Trophoblast cell (in vitro differentiated cells and primary cell): ENCODE measurements around the gene UAP1.

Source experiments
- DNase-seq, 2 donors: peaks; one replicate each; pipeline ENCODE4 v3.0.0-alpha.2; 2016
- H2AFZ ChIP-seq: 2 replicates; pipeline ENCODE4 v1.6.1; 2013; ENCODE audit warnings: low read length, moderate library complexity, mild to moderate bottlenecking; ENCODE audit not compliant: insufficient read depth, poor library complexity
- H2AK5ac ChIP-seq: 2 replicates; pipeline ENCODE4 v1.6.1; 2013; ENCODE audit warnings: mild to moderate bottlenecking, low read length
- H2BK120ac ChIP-seq: 2 replicates; pipeline ENCODE4 v1.6.1; 2013; ENCODE audit warnings: low read length, mild to moderate bottlenecking, moderate library complexity; ENCODE audit not compliant: insufficient read depth, poor library complexity
- H2BK12ac ChIP-seq: 2 replicates; pipeline ENCODE4 v1.6.1; 2013; ENCODE audit warnings: mild to moderate bottlenecking, low read length, moderate library complexity
- H2BK5ac ChIP-seq: 2 replicates; pipeline ENCODE4 v1.6.1; 2013; ENCODE audit warnings: low read length, low read depth, moderate library complexity, mild to moderate bottlenecking; ENCODE audit not compliant: poor library complexity
- H3K14ac ChIP-seq: 2 replicates; pipeline ENCODE4 v1.6.1; 2013; ENCODE audit warnings: mild to moderate bottlenecking, low read length
- H3K18ac ChIP-seq: 2 replicates; pipeline ENCODE4 v1.6.1; 2013; ENCODE audit warnings: mild to moderate bottlenecking, low read length
- H3K23ac ChIP-seq: 2 replicates; pipeline ENCODE4 v1.6.1; 2013; ENCODE audit warnings: low read length
- H3K27ac ChIP-seq: 2 replicates; pipeline ENCODE4 v1.5.1; 2013; ENCODE audit warnings: low read depth, mild to moderate bottlenecking, inconsistent platforms, low read length, moderate library complexity
- H3K27me3 ChIP-seq: 2 replicates; pipeline ENCODE4 v1.6.1; 2013; ENCODE audit warnings: inconsistent platforms, mild to moderate bottlenecking, low read length, moderate library complexity; ENCODE audit not compliant: insufficient read depth
- H3K36me3 ChIP-seq, 2 experiments: 1 replicate in 1 of 2; 2 replicates in 1 of 2; pipeline ENCODE4 v1.6.1; 2013; ENCODE audit warnings: low read length in 2 of 2, mild to moderate bottlenecking in 2 of 2, moderate library complexity in 1 of 2; ENCODE audit not compliant: insufficient read depth in 2 of 2, control insufficient read depth in 1 of 2
- H3K4ac ChIP-seq: 2 replicates; pipeline ENCODE4 v1.6.1; 2013; ENCODE audit warnings: low read depth, mild to moderate bottlenecking, low read length, moderate library complexity
- H3K4me1 ChIP-seq, 2 experiments: 1 replicate in 1 of 2; 2 replicates in 1 of 2; pipeline ENCODE4 v1.6.1; 2013; ENCODE audit warnings: low read length in 2 of 2, mild to moderate bottlenecking in 2 of 2, moderate library complexity in 1 of 2; ENCODE audit not compliant: insufficient read depth in 2 of 2, control insufficient read depth in 1 of 2
- H3K4me2 ChIP-seq: 2 replicates; pipeline ENCODE4 v1.6.1; 2013; ENCODE audit warnings: inconsistent platforms, mild to moderate bottlenecking, low read length, moderate library complexity
- H3K4me3 ChIP-seq: 2 replicates; pipeline ENCODE4 v1.5.1; 2013; ENCODE audit warnings: mild to moderate bottlenecking, low read depth, low read length, inconsistent platforms
- H3K79me1 ChIP-seq: one replicate; pipeline ENCODE4 v1.6.1; 2013; ENCODE audit warnings: low read length
- H3K79me2 ChIP-seq: 2 replicates; pipeline ENCODE4 v1.6.1; 2013; ENCODE audit warnings: low read length, mild to moderate bottlenecking; ENCODE audit not compliant: control insufficient read depth, insufficient read depth, poor library complexity
- H3K9ac ChIP-seq: 2 replicates; pipeline ENCODE4 v1.6.1; 2013; ENCODE audit warnings: mild to moderate bottlenecking, low read length
- H3K9me3 ChIP-seq: 2 replicates; pipeline ENCODE4 v1.6.1; 2013; ENCODE audit warnings: low read depth, mild to moderate bottlenecking, control low read depth, inconsistent platforms, low read length; ENCODE audit not compliant: insufficient read depth
- H4K12ac ChIP-seq: 2 replicates; pipeline ENCODE4 v1.6.1; 2013; ENCODE audit warnings: low read depth, mild to moderate bottlenecking, low read length, moderate library complexity
- H4K8ac ChIP-seq: 2 replicates; pipeline ENCODE4 v1.6.1; 2013; ENCODE audit warnings: low read depth, mild to moderate bottlenecking, low read length, moderate library complexity
- H4K91ac ChIP-seq: one replicate; pipeline ENCODE4 v1.6.1; 2013; ENCODE audit warnings: low read depth, mild to moderate bottlenecking, low read length, moderate library complexity
- WGBS: extraction: QIAGEN DNeasy Blood & Tissue Kit; methylation state at CpG from one replicate; pipeline ENCODE4 v1.1.7; 2013; ENCODE audit warnings: missing lambda C conversion rate; ENCODE audit not compliant: insufficient read length, insufficient coverage; ENCODE audit errors: extremely low coverage; 5-methylcytosine and 5-hydroxymethylcytosine counted together

The UAP1 gene

DNA sequence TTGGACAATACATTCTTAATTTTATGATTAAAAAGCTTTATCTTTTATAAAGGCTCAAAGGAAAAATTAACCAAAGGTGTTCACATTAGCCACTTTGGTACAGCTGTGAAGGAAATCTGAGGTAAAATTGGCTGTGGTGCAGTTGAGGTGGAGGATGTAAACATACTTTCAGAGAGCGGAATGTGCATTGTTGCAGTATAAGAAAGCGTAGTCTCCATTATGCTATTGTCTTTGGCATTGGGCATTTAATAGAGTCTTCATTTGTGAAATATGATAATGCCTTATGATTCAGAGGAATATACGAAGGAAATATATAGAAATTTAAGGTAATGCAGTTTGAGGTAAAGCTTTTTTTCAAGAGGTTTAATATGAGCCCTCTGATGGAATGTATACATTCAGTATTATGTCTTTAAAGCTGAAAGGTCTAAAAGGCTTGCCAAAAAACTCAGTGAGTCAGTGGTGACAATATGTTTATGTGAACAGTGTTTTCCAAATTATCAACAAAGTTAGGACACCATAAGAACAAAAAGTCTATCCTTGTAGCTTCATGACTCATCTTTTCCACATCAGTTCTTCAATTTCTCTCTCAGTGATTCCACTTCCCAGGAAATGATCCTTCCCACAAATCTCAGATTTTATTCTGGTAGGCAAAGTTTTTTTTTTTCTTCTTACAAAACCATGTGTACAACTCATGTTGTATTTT lies 43.9 kb downstream of the UAP1 start:
- H4K91ac ChIP-seq = no peak overlapping the region
- 100% methylated on average over 1 of the region's 3 CpGs for WGBS
- no peak overlapping the region for H3K27ac ChIP-seq
- H3K4me3 ChIP-seq = no peak overlapping the region
- no peak overlapping the region for H4K12ac ChIP-seq
- H2AK5ac ChIP-seq = no peak overlapping the region
- H3K23ac ChIP-seq = no peak overlapping the region
- H3K4me1 ChIP-seq = no peaks in the 10 kb centered on the region
- H3K79me2 ChIP-seq = no peaks in the 10 kb centered on the region
- no peak overlapping the region for H3K18ac ChIP-seq
- no peaks in the 10 kb centered on the region for H3K79me1 ChIP-seq
- H3K9ac ChIP-seq = no peak overlapping the region
- H4K8ac ChIP-seq = no peak overlapping the region
- H3K14ac ChIP-seq = no peak overlapping the region
- H2BK120ac ChIP-seq = no peak overlapping the region
- peaks cover 0 to 5% of the 10 kb centered on the region in 2 experiments for H3K36me3 ChIP-seq
- H2BK5ac ChIP-seq = no peak overlapping the region
- DNase-seq = peak in 1 of 2 donors; percentile 18
- no peak overlapping the region for H2BK12ac ChIP-seq
- no peaks in the 10 kb centered on the region for H3K27me3 ChIP-seq
- H3K4ac ChIP-seq = no peak overlapping the region
- H2AFZ ChIP-seq = no peak overlapping the region
- no peak overlapping the region for H3K4me2 ChIP-seq
- no peaks in the 10 kb centered on the region for H3K9me3 ChIP-seq

DNA sequence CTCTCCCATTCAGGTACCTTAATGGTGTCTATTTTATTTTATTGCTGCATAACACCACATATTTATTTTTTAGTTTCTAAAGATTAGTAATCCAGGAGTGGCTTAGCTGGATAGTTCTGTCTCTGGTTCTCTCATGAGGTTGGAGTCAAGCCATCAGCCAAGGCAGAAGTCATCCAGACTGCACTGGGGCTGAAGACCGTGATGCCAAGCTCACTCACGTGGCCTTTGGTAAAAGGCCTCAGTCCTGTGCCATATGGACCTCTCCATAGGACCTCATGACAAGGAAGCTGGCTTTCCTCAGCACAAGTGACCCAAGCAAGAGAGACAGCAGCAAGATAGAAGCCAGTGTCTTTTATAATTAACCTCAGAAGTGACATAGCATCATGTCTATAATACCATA lies 47.8 kb downstream of the UAP1 start:
- Histone ChIP-seq H3K9ac (no peak overlapping the region), H3K4me3 (no peak overlapping the region), H3K14ac (no peak overlapping the region), H2BK120ac (no peak overlapping the region), H3K4ac (no peak overlapping the region), H2BK5ac (no peak overlapping the region), H2AFZ (no peak overlapping the region), H3K9me3 (no peaks in the 10 kb centered on the region), H3K18ac (no peak overlapping the region), H3K4me2 (no peak overlapping the region), H3K27me3 (no peaks in the 10 kb centered on the region), H2BK12ac (no peak overlapping the region), H4K12ac (peak overlapping the region; percentile 43), H3K4me1 (no peaks in the 10 kb centered on the region), H3K79me2 (no peaks in the 10 kb centered on the region), H3K23ac (no peak overlapping the region), H3K79me1 (no peaks in the 10 kb centered on the region), H4K8ac (no peak overlapping the region), H2AK5ac (no peak overlapping the region), H3K36me3 (peaks cover 0 to 2% of the 10 kb centered on the region in 2 experiments), H4K91ac (no peak overlapping the region), H3K27ac (no peak overlapping the region)
- DNase-seq = no peak
- no CpG with 5 or more reads among the region's 2 CpGs for WGBS

DNA sequence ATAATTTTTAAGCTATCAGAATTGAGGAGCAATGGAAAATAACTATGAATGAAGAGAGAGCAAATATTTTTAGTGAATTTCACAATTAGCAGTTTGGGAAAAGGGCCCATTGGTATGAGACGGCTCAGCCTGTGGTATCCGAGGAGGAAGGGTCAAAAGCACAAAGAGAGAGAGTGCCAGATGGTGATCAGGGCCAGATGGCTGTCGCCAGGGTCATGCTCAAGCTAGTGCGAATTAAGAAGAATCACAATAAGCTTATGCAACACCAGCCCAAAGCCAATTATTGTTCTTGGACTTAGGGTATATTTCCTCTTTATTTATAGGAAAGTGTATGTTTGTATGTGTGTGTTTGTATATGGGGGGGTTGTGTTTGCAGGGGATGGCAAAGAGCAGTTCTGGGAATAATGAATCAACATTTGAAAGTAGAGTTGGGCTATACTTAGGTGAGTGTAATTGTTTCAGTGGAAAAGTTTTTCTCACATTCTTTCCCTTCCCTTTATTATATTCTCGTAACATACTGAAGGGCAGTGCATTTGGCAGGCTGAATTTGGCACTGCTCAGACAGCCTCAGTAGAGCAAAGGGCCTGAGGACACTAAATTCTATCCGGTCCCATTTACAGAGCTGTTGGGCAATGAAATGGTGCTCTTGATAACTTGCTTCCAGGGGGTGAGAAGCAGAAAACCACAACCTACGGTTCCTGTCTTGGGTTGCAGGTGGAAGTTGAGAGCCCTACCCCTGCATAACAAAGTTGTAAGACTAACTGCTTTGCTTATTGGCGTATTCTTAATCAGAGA lies 51.3 kb downstream of the UAP1 start:
- H4K12ac ChIP-seq = no peak overlapping the region
- H4K8ac ChIP-seq = no peak overlapping the region
- no CpG with 5 or more reads among the region's 8 CpGs for WGBS
- no peaks in the 10 kb centered on the region for H3K9me3 ChIP-seq
- H3K27me3 ChIP-seq = no peaks in the 10 kb centered on the region
- no peak overlapping the region for H2AFZ ChIP-seq
- H3K18ac ChIP-seq = no peak overlapping the region
- peak overlapping the region; percentile 57 for H3K9ac ChIP-seq
- H3K79me1 ChIP-seq = no peaks in the 10 kb centered on the region
- H2BK12ac ChIP-seq = no peak overlapping the region
- H3K4me3 ChIP-seq = no peak overlapping the region
- no peak overlapping the region for H3K23ac ChIP-seq
- no peak overlapping the region for H2AK5ac ChIP-seq
- no peak overlapping the region for H3K4me2 ChIP-seq
- no peak overlapping the region for H3K14ac ChIP-seq
- H2BK5ac ChIP-seq = no peak overlapping the region
- H2BK120ac ChIP-seq = no peak overlapping the region
- peak in 1 of 2 donors; percentile 23 for DNase-seq
- H4K91ac ChIP-seq = no peak overlapping the region
- no peak overlapping the region for H3K4ac ChIP-seq
- no peak overlapping the region for H3K27ac ChIP-seq
- H3K36me3 ChIP-seq = peaks cover 0 to 3% of the 10 kb centered on the region in 2 experiments
- H3K79me2 ChIP-seq = no peaks in the 10 kb centered on the region
- no peaks in the 10 kb centered on the region for H3K4me1 ChIP-seq

DNA sequence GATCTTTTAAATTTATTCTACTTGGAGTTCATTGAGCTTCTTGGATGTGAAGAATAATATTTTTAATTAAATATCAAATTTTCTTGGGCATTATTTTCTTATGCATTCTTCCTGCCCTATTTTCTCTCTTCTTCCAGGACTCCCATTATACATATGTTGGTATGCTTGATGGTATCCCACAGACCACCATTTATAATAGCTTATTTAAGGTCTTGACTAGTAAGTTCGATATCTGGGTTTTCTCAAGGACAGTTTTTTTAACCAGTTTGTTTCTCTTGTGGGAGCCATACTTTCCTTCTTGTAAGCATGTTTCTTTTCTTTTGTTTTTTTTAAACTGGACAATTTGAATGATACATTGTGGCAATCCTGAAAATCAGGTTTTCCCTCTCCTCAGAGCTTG lies 55.3 kb downstream of the UAP1 start:
- Histone ChIP-seq H2AFZ (no peak overlapping the region), H3K9me3 (no peaks in the 10 kb centered on the region), H3K14ac (no peak overlapping the region), H3K9ac (no peak overlapping the region), H2BK120ac (no peak overlapping the region), H4K12ac (no peak overlapping the region), H3K4ac (no peak overlapping the region), H4K8ac (no peak overlapping the region), H3K4me1 (no peaks in the 10 kb centered on the region), H3K27me3 (no peaks in the 10 kb centered on the region), H2BK12ac (no peak overlapping the region), H3K27ac (no peak overlapping the region), H2AK5ac (no peak overlapping the region), H3K79me2 (no peaks in the 10 kb centered on the region), H3K4me2 (no peak overlapping the region), H3K4me3 (no peak overlapping the region), H3K36me3 (peaks cover 0 to 1% of the 10 kb centered on the region in 2 experiments), H3K18ac (no peak overlapping the region), H3K79me1 (no peaks in the 10 kb centered on the region), H3K23ac (no peak overlapping the region), H2BK5ac (no peak overlapping the region), H4K91ac (no peak overlapping the region)
- WGBS = no CpG with 5 or more reads among the region's 1 CpG
- no peak for DNase-seq
